IPS DF 6.9 (cell line): ENCODE measurements around the gene KRTAP10-12.

Experiments
- DNase-seq: peaks from one replicate; pipeline ENCODE4 v3.0.0-alpha.2; 2013; ENCODE audit warnings: low read depth, low spot score
- H3K27ac ChIP-seq: one replicate; pipeline ENCODE4 v1.5.1; 2013; ENCODE audit warnings: low read length, control low read depth
- H3K27me3 ChIP-seq: 2 replicates; pipeline ENCODE4 v1.6.1; 2013; ENCODE audit warnings: mild to moderate bottlenecking, low read length; ENCODE audit not compliant: control insufficient read depth, insufficient read depth
- H3K36me3 ChIP-seq: 2 replicates; pipeline ENCODE4 v1.6.1; 2013; ENCODE audit warnings: low read length; ENCODE audit not compliant: control insufficient read depth, insufficient read depth
- H3K4me1 ChIP-seq: 2 replicates; pipeline ENCODE4 v1.6.1; 2013; ENCODE audit warnings: low read length; ENCODE audit not compliant: control insufficient read depth, insufficient read depth
- H3K4me3 ChIP-seq: 2 replicates; pipeline ENCODE4 v1.5.1; 2013; ENCODE audit warnings: mild to moderate bottlenecking, low read length
- H3K9me3 ChIP-seq: 2 replicates; pipeline ENCODE4 v1.6.1; 2013; ENCODE audit warnings: low read length, inconsistent platforms; ENCODE audit not compliant: control insufficient read depth, insufficient read depth
- WGBS: extraction: QIAGEN DNeasy Blood & Tissue Kit; methylation state at CpG from one replicate; pipeline ENCODE4 v1.1.7; 2013; ENCODE audit warnings: mixed read lengths, missing lambda C conversion rate; ENCODE audit not compliant: insufficient read length, insufficient coverage; 5-methylcytosine and 5-hydroxymethylcytosine counted together

Gene KRTAP10-12

DNA sequence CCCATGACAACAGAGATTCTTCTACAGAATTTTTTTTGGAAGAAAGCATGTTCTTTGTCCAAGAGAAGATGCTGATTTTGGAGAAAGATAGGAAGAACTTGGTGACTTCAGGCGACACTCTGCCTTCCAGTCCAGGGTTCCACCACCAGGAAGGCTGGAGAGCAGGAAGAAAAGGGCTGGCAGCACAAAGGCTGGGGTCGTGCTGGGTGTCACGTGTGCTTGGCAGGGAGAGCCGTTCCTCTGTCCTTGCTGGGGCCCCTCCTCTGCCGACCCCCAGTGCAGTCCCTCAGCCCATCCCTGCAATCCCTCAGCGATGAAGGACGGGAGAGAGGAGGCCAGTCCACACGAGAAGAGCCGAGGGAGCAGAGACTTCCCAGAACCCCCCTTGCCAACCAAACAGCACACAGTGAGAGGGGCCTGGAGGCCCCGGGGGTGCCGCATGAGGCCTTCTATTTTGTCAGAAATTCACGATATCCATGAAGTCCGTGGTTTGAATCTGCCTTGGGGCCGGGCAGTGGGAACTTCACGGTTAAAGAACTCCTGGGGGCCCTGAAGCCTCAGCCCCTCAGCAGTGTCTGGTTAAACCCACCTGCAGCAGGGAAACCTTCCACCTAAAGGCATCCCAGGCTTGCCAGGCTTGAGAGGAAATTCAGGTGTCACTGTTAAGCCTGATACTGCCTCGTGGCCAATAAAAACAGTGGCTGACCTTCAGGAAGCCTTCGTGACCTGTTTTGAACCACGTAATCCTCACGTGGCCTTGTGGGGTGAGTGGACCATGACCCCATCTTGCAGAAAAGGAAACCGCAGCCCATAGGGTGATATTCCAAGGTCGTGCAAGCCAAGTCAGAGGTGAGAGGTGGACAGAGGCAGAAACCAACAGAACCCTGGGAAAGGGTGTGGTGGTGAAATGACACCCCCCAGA, 3.4 kb downstream of the KRTAP10-12 start:
- Histone ChIP-seq H3K4me1 (peaks cover 23% of the 10 kb centered on the region), H3K36me3 (no peaks in the 10 kb centered on the region), H3K9me3 (no peaks in the 10 kb centered on the region), H3K4me3 (no peak overlapping the region), H3K27me3 (no peaks in the 10 kb centered on the region), H3K27ac (no peak overlapping the region)
- no CpG with 5 or more reads among the region's 21 CpGs for WGBS
- DNase-seq: no peak

DNA sequence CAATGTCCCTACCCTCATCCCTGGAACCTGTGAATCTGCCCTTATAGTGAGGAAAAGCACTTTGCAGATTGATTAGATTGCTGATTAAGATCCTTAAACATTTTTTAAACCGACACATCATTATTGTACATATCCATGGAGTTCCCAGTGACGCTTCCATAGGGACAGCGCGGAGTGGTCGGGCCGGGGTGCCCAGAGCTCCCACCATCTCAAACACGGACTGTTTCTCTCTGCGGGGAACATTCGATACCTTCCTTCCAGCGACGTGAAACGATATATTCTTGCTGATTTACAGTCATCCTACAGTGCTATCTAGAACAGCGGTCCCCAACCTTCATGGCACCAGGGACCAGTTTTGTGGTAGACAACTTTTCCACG, 4.0 kb downstream of the KRTAP10-12 start:
- no peak overlapping the region for H3K27ac ChIP-seq
- no peaks in the 10 kb centered on the region for H3K27me3 ChIP-seq
- DNase-seq: no peak
- no peaks in the 10 kb centered on the region for H3K36me3 ChIP-seq
- peaks cover 23% of the 10 kb centered on the region for H3K4me1 ChIP-seq
- H3K9me3 ChIP-seq: no peaks in the 10 kb centered on the region
- H3K4me3 ChIP-seq: no peak overlapping the region
- WGBS: no CpG with 5 or more reads among the region's 14 CpGs

DNA sequence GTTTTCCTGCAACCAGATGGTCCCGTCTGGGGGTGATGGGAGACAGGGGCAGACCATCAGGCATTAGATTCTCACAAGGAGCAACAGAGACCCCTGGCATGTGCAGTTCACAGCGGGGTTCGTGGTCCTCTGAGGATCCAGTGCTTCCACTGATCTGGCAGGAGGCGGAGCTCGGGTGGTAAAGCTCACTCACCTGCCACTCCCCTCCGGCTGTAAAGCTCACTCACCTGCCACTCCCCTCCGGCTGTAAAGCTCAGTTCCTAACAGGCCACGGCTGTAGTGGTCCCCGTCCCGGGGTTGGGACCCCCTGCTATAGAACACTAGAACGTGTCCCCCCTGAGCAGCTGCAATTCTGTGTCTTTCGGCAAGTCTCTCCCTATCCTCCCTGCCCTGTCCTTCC, 4.6 kb downstream of the KRTAP10-12 start:
- H3K27me3 ChIP-seq: no peaks in the 10 kb centered on the region; the same call in 1 of the 2 replicates
- no peaks in the 10 kb centered on the region for H3K9me3 ChIP-seq
- DNase-seq: no peak
- H3K27ac ChIP-seq: no peak overlapping the region
- no CpG with 5 or more reads among the region's 12 CpGs for WGBS
- H3K4me1 ChIP-seq: peaks cover 27% of the 10 kb centered on the region
- H3K36me3 ChIP-seq: no peaks in the 10 kb centered on the region
- H3K4me3 ChIP-seq: no peak overlapping the region

DNA sequence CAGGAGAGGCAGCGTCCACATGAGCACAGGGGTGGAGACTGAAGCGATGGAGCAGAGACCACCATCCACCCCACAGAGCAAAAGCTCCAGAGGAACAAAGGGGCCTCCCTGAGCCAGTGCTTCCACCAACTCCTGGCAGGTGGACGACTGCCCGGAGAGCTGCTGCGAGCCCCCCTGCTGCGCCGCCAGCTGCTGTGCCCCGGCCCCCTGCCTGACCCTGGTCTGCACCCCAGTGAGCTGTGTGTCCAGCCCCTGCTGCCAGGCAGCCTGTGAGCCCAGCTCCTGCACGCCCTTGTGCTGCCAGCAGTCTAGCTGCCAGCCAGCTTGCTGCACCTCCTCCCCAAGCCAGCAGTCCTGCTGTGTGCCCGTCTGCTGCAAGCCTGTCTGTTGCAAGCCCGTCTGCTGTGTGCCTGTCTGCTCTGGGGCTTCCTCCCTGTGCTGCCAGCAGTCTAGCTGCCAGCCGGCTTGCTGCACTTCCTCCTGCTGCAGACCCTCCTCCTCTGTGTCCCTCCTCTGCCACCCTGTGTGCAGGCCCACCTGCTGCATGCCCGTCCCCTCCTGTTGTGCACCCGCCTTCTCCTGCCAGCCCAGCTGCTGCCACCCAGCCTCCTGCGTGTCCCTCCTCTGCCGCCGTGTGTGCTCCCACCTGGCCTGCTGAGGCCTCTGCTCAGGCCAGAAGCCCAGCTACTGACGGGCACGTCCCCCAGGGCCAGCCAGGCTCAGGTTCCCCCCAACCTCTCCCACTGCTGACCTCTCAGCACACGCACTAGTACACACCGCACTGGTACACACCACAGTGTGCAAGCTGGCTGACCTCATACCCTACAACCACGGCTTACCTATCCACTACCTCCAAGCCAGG, 5.4 kb downstream of the KRTAP10-12 start:
- Histone ChIP-seq H3K36me3 (no peaks in the 10 kb centered on the region), H3K4me1 (peaks cover 27% of the 10 kb centered on the region), H3K27ac (no peak overlapping the region), H3K4me3 (no peak overlapping the region), H3K9me3 (no peaks in the 10 kb centered on the region), H3K27me3 (no peaks in the 10 kb centered on the region; the same call in 1 of the 2 replicates)
- whole genome bisulfite sequencing: no CpG with 5 or more reads among the region's 22 CpGs
- no peak for DNase-seq

DNA sequence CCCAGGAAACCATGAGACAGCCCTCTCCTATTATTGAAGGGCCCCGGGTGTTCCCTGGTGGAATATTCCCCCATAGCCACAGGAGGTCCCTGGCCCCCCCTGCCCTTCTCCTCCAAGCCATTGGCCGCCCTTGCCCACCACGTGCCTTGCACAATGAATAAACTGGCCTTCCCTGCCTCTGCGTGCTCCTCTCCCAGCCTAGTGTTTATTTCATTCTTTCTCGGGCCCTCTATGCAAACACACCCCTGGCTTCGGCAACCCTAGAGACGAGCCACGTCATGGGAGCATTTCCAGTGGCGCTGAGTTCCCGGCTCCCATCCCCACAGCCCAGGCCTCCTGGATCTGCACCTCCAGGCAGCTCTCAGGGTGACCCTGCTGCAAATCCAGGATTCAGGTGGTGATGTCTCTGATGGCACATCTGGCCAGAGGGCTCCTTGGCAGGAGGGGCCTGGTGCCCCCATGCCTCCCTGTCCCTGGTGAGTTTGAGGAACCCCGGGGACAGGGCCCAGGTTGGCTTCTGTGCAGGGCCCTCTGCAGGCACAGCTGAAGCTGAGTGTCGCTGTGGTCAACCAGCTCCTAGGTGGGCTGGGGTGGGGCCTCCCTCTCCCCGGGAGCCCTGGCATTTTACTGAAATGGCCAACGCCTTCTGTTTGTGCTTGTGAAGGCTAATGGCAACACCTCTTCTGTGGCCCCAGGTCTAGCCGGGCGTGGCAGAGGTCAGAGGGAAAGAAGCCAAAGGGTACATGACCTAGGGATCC, 6.2 kb downstream of the KRTAP10-12 start:
- no peak for DNase-seq
- H3K36me3 ChIP-seq: no peaks in the 10 kb centered on the region
- no peaks in the 10 kb centered on the region; the same call in 1 of the 2 replicates for H3K27me3 ChIP-seq
- no peaks in the 10 kb centered on the region for H3K9me3 ChIP-seq
- peaks cover 22% of the 10 kb centered on the region for H3K4me1 ChIP-seq
- no CpG with 5 or more reads among the region's 16 CpGs for WGBS
- no peak overlapping the region for H3K4me3 ChIP-seq
- no peak overlapping the region for H3K27ac ChIP-seq

DNA sequence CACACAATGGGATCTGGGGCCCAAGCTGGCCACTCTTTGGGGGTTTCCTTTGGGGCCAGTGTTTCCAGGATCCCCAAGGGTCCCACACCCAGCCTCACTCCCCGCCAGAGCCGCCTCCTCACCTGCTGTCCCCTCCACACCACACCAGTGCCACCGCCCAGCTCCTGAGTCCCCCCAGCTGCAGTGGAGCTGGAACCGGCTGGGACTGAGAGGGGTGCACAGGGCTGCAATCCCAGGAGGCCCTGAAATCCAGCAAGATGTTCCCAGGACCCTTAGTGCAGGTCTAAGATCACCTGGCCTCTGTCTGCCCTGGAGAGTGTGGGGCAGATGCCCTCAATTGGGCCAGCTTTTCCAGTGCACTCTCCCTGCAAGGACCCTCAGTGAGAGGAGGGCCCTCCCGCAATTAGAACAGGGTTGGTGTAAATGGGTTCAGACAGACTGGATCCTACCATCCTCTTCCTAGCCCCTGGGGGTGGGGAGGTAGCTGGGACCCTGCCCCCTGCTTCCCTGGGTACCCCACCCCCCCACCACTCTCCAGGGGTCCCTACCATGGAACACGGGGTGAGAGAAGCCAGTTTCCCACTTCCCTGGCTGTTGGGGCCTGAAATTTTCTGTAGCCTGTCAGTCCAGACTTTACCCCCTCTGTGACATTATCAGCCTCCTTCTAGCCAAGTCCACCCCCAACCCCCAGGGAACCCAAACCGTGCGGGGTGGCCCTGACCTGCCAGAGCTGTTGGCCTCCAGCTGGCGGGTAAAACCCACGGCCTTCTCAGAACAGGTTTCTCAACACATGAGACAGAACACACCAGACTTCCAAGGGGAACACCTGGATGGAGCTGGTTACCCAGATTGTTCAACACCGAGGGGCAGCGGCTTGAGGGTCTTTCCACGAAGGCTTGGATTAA, 7.0 kb downstream of the KRTAP10-12 start:
- Histone ChIP-seq H3K27ac (no peak overlapping the region), H3K36me3 (no peaks in the 10 kb centered on the region), H3K4me3 (no peak overlapping the region), H3K27me3 (peaks cover 3% of the 10 kb centered on the region), H3K4me1 (peaks cover 24% of the 10 kb centered on the region), H3K9me3 (no peaks in the 10 kb centered on the region)
- WGBS: no CpG with 5 or more reads among the region's 13 CpGs
- DNase-seq: no peak

DNA sequence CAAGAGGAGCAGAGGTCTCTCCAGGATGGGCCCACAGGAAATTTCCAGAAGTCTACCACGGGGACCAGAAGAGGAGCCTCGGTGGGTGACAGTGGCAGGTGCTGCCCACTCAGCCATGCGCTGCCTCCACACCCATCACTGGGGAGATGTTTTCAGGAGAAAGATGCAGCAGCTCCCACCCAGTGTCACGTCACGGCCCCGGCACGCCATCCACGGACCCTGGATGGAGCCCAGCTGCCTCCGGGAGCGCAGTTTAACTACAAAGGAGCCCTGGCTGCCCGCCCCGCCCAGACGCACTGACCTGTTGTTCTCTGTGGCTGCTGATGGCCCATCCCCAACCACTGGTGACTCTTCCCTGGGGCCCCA, 7.6 kb downstream of the KRTAP10-12 start:
- DNase-seq: no peak
- Histone ChIP-seq H3K27me3 (peaks cover 10% of the 10 kb centered on the region), H3K9me3 (no peaks in the 10 kb centered on the region), H3K4me1 (peaks cover 24% of the 10 kb centered on the region), H3K4me3 (peak overlapping the region; percentile 18; the same call in 1 of the 2 replicates), H3K36me3 (no peaks in the 10 kb centered on the region), H3K27ac (no peak overlapping the region)
- WGBS: no CpG with 5 or more reads among the region's 13 CpGs

DNA sequence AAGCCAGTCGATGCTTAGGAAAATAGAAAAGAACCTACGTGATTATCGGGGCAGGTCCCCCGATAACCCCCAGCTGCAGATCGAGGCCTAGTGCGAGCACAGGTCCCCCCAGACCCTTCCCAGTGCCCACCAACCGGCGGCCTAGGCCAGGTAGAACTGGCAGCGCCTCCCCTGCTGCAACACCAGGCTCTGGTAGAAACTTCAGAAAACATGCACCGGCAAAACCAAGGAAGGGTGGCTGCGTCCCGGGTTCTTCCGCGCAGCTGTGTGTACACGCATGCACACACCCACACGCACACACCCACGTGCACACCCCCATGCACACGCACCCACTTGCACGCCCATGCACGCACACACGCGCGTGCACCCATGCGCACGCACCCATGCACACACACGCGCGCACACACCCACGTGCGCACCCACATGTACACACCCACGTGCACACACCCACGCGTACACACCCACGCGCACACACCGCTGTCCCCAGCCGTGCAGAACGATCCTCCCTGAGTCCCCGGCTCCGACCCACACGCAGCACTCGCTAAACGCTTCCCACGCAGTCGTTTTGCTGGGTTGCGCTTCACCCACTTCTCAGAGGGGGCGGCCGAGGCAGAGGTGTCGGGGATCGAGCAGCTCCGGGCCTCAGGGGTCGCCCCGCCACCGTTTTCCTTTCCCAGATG, 9.2 kb downstream of the KRTAP10-12 start:
- H3K9me3 ChIP-seq: no peaks in the 10 kb centered on the region
- peaks cover 24% of the 10 kb centered on the region for H3K4me1 ChIP-seq
- H3K27me3 ChIP-seq: peaks cover 24% of the 10 kb centered on the region
- no peak overlapping the region for H3K27ac ChIP-seq
- no CpG with 5 or more reads among the region's 54 CpGs for WGBS
- no peaks in the 10 kb centered on the region for H3K36me3 ChIP-seq
- peak overlapping the region; percentile 26; the same call in 1 of the 2 replicates for H3K4me3 ChIP-seq
- no peak for DNase-seq
